Testis (tissue), 2 donors: Measurements from ENCODE around the gene FGF11.

Source experiments
- POLR2A ChIP-seq: fragments of 450-650 bp; IDR thresholded peaks from one replicate; pipeline ENCODE4 v1.6.1; 2017; ENCODE audit warnings: antibody characterized with exemption, mild to moderate bottlenecking, moderate library complexity
- TF ChIP-seq, protein P1 (sequence below), 3 experiments: fragments of 450-650 bp in 2 of 3; fragments of 200-600 bp in 1 of 3; sonication (generic) in 1 of 3; IDR thresholded peaks; one replicate each; pipeline ENCODE4 v1.5.1; 2016 to 2019; ENCODE audit warnings: antibody characterized with exemption in 3 of 3, mild to moderate bottlenecking in 2 of 3, moderate library complexity in 1 of 3

DNA sequence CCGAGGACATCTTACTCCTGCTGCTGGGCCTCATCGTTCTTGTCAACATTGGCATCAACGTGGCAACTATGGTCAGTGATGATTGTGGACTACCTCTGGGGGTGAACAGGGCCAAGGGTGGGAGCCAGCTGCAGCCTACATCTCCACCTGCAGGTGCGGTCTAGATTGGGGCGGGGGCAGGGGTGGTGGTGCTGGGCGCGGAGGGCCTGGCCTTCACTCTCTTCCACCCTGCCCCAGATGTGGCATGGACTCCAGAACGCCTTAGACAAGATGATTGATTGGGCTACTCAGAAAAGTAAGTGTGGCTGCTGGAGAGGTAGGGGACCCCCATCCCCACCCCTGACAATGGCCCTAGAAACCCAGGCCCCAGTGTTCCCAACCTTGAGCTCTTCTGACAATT lies 13.6 kb upstream of the FGF11 start:
- TF ChIP-seq, protein P1, sequence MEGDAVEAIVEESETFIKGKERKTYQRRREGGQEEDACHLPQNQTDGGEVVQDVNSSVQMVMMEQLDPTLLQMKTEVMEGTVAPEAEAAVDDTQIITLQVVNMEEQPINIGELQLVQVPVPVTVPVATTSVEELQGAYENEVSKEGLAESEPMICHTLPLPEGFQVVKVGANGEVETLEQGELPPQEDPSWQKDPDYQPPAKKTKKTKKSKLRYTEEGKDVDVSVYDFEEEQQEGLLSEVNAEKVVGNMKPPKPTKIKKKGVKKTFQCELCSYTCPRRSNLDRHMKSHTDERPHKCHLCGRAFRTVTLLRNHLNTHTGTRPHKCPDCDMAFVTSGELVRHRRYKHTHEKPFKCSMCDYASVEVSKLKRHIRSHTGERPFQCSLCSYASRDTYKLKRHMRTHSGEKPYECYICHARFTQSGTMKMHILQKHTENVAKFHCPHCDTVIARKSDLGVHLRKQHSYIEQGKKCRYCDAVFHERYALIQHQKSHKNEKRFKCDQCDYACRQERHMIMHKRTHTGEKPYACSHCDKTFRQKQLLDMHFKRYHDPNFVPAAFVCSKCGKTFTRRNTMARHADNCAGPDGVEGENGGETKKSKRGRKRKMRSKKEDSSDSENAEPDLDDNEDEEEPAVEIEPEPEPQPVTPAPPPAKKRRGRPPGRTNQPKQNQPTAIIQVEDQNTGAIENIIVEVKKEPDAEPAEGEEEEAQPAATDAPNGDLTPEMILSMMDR (IDR thresholded peaks at IDR 0.05), result no peak
- no peak for TF ChIP-seq POLR2A
